ENCODE measurements around the gene GSAP.

DNA sequence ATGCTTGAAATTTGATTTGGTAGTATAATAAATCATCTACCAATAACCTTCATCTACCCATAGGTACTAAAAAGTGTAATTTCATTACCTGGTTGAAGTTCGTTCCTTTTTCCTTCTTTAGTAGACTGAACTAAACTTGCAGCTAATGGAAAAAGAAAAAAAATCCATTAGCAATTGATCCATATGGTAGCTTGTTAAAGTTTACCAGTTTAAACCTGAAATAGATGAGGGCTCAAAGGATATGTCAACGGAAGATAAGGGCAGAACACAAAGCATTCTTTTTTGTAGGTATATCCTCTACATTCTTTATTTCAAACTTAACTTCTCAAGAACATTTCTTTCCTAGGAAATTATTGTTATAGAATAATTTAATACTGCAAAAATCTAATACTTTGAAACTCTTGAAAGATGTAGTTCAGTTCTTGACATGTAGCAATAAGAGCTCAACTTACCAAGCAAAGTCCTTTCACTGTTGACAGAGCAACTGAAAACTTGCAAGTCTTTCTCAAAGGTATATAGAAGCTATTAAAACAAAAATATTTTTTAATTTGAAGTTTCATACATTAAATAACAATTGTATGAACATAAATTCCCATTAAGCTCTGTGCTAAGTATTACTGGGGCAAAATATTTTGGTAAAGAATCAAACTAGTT lies 19.1 kb downstream of the GSAP start:
- TF ChIP-seq POLR2AphosphoS5 (IDR thresholded peaks at IDR 0.05; ENCODE audit: low read depth, low read length) (no peak), POLR2A (IDR thresholded peaks at IDR 0.05; ENCODE audit: low read depth, low read length) (no peak), TAF1 (IDR thresholded peaks at IDR 0.05; ENCODE audit: borderline replicate concordance, low read depth, low read length) (no peak)
